NCI-H460 (cell line): ENCODE data around the gene TPD52L2. TPM values are rescaled to one million over a fixed set of nuclear protein-coding genes. Genes with fewer than 3 reads are reported as not detected.
"Not testable (repeated sequence)": the region's sequence is repeated elsewhere in the genome, so short reads cannot be mapped to it uniquely, and the experiment has no call there.

Source experiments
- DNase-seq: peaks from one replicate; pipeline ENCODE4 v3.0.0-alpha.2; 2016; ENCODE audit warnings: low read depth; ENCODE audit errors: extremely low read depth
- total RNA-seq: library from RNA; depleted of rRNA; stranded (reverse); fragments of >200 nt; shearing (Covaris generic); gene quantifications from 2 replicates; pipeline ENCODE4 v1.2.3, GENCODE V29; 2014

The TPD52L2 gene
- total RNA-seq, 1 experiment from 2014 or later = 103 TPM

- peak; percentile 94 for DNase-seq
Observed at GRCh38 chr20:63894358-63895201, 29.5 kb downstream of the TPD52L2 start, which contains the start of gene DNAJC5. DNAJC5 (plus strand) TSS chr20:63895126; CDS start chr20:63928346, 33,220 bp downstream.

DNA sequence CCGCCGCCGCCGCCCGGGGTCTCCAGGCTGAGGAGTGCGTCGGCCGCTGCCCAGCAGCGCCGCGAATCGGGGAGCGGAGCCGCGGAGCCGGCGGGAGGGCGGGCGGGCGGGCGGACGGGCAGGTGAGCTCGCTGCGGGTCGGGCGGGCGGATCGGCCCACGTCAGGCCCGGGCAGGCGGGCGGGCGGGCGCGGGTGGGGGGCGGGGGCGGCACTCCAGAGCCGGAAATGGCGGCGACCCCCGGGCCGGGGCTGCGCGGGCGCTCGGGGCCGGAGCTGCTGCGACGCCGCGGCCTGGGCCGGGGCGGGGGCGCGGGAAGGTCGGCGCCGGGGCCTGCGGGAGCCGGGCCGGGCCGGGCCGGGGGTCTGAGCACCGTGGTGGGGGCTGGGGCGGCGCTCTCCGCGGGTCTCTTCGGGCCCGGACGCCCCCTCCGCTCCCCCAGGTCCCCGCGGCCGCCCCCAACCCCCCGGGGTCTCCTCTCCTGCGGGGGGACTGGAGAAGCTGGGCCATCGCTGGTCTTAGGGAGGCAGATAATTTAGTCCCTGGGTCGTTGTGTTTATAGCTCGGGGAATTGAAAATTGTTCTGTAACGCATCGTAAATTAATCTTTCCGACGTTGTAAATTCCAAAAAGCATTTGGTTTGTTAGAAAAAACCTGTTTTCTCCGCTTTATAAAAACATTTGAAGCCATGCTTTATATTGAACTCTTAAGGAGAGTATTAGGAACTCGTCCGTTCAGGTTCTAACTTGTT lies 30.3 kb downstream of the TPD52L2 start:
- no peak for DNase-seq

- no peak for DNase-seq
Observed at GRCh38 chr20:63895952-63896263, 30.8 kb downstream of the TPD52L2 start.

- no peak for DNase-seq
Observed at GRCh38 chr20:63896264-63897105, 31.4 kb downstream of the TPD52L2 start.

- no peak for DNase-seq
Observed at GRCh38 chr20:63897978-63898561, 33.0 kb downstream of the TPD52L2 start.

DNA sequence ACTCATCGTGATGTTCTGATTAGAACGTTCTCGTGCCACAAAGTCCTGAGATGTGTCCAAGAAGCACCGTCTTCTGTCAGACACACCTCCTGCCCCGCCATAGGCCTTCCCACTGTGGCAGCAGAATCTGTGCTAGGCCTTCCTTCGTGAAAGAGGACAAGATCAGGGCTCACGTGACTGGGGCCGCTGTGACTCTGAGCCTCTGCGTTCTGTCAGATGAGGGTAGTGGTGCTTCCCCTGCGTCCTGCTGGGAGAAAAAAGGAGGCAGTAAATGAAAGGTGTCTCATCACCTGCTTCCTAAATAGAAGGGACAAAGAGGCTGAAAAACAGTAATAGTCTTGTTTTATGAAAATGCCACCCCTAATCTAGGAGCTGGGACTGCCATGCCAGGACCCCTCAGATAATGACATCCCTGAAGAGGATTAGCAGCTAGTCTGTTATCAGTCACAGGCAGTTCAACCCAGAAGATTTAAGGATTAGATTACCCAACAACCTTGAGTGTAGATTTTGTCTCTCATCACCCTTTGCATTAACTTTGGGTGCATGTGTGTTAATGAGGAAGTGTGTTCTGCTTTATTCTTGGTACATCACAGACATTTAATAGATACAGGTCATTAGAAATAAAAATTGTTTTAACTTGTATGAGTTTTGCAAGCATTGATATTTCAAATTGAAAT lies 34.0 kb downstream of the TPD52L2 start:
- DNase-seq = no peak

GRCh38 chr20:63900413-63900812 lies 35.3 kb downstream of the TPD52L2 start:
- no peak for DNase-seq

GRCh38 chr20:63903796-63904561 lies 38.9 kb downstream of the TPD52L2 start:
- no peak for DNase-seq

DNA sequence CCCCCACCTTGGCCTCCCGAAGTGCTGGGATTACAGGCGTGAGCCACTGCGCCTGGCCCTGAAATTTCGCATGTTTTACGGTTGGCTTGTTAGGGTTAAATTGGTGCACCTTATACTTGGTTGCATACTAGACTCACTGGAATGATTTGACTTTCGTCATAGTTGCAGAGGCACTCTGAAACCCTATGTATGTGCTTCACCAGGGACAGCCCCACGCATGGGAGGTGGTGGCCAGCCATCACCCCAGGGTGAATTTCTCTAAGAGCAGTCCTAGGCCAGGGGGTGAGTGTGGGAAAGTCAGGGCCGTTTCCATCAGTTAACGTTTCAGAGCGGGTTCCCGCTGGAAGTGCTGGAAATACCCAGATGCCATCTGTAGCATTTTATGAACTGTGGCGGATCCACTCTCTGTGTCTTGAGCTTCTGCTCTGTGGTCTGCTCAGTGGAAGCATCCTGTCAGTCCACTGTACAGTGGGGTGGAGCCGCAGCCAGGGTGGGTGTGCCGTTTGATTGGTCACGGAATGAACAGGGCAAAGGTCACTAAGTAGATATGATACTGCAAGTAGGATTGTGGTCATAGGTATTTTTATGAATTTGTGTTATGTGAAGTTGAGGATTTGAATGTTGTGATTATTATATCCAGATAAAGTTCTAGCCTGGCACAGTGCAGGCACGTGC lies 43.1 kb downstream of the TPD52L2 start:
- no peak for DNase-seq

- no peak for DNase-seq
Observed at GRCh38 chr20:63911176-63911575, 46.1 kb downstream of the TPD52L2 start.

GRCh38 chr20:63913768-63914167 lies 48.7 kb downstream of the TPD52L2 start:
- DNase-seq = no peak

GRCh38 chr20:63915471-63915870 lies 50.4 kb downstream of the TPD52L2 start:
- no peak for DNase-seq

- DNase-seq = not testable (repeated sequence)
Observed at GRCh38 chr20:63916371-63916939, 51.4 kb downstream of the TPD52L2 start.

DNA sequence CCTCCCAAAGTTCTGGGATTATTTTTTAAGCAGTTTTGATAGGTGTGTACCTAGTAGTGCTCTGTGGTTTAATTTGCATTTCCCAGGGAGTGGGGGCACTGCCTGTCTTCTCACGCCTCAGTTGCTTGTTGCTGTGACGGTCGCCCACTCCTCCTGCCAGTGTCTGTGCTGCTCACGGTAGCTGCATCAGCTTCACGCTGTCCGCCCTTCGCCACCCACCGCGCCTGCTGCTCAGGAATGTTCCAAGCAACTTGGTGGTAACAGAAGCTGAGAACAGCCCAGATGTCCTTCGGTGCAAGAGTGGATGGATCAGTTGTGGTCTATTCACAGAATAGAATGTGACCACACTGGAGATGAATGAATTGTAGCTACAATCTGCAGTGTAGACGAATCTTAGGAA lies 52.7 kb downstream of the TPD52L2 start:
- DNase-seq = no peak

DNA sequence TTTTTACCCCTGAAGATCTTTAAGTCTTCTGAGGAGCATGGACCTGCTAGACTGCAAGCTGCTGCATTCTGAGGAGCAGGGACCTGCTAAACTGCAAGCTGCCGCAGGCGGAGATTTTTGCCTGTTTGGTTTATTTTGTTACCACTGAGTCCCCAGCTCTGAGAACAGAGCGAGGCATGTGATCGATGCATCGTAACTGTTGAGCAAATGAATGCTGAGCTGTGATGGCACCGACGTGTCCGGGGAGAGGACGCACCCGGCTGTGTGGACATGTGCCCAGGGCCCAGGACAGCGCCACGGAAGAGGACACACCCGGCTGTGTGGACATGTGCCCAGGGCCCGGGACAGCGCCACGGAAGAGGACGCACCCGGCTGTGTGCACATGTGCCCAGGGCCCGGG lies 54.1 kb downstream of the TPD52L2 start:
- no peak for DNase-seq

DNA sequence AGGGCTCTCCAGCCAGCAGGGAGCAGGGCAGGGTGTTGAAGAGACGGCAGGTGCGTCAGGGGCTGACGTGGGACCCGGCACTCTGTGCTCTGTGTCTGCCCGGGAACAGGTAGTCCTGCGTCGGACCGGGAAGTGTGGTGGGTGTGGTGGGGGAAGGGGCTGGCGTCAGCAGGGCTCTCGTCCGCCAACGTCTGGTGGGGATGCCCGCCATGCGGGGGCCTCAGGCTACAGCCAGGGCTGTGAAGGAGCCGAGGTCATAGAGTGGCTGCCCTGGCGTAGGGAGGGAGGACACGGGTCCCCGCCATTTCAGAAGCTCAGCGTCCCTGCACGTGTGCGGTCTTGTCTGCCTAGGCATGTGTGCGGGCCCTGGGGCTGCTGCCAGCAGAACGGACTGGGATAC lies 55.2 kb downstream of the TPD52L2 start:
- no peak for DNase-seq

- DNase-seq = no peak
Observed at GRCh38 chr20:63923651-63924050, 58.6 kb downstream of the TPD52L2 start.

DNA sequence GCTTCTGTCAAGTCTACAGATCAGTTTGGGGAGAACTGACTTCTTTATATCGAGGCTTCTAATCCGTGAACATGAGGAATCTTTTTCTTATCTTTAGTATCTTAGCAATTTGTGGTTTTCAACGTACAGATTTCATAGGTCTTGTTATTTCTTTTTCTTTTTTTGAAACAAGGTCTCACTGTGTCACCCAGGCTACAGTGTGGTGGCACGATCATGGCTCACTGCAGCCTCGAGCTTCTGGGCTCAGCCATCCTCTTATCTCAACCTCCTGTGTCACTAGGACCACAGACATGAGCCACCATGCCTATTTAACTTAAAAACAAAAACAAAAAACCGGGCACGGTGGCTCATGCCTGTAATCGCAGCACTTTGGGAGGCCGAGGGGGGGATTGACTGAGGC lies 59.2 kb downstream of the TPD52L2 start:
- DNase-seq = no peak
